HTERT RPE-1 (cell line): ENCODE measurements around the gene NANOS3.
"Not testable (repeated sequence)": the region's sequence is repeated elsewhere in the genome, so short reads cannot be mapped to it uniquely, and the experiment has no call there.

Experiments
- in situ Hi-C: fragments of 300-500 bp; cut with MboI; formaldehyde crosslinking; loops from 4 replicates; pipeline ENCODE4 v1.14.3; 2020; ENCODE audit warnings: low sequenced_read_pairs

Gene NANOS3

DNA sequence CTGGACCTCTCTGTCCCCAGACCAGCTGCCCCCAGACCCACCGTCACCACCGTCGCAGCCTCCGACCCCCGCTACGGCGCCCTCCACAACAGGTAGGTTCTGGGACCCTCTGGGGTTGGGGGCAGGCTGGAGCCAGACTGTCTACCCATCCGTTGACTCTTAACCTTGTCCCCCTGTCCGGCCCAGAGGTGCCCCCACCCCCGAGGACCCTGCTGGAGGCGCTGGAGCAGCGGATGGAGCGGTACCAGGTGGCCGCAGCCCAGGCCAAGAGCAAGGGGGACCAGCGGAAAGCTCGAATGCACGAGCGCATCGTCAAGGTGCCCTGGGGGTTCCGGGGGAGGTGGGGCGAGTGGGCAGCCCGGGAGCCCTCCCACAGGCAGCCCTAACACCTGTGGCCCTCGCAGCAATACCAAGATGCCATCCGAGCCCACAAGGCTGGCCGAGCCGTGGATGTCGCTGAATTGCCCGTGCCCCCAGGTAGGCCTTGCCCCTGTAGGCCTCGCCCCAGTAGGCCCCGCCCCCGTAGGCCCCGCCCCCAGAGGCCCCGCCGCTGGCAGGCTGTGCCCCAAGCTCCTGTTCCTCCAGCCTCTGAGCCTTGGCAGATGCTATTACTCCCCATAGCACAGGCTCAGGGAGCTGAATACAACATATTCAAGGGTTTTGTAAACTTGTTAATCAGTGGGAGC is 41.9 kb downstream of the NANOS3 start:
- in situ Hi-C loops, result no loop called here

- in situ Hi-C loops, result no loop called here
These were observed 43.6 kb downstream of the NANOS3 start for GRCh38 chr19:13920524-13920923.

DNA sequence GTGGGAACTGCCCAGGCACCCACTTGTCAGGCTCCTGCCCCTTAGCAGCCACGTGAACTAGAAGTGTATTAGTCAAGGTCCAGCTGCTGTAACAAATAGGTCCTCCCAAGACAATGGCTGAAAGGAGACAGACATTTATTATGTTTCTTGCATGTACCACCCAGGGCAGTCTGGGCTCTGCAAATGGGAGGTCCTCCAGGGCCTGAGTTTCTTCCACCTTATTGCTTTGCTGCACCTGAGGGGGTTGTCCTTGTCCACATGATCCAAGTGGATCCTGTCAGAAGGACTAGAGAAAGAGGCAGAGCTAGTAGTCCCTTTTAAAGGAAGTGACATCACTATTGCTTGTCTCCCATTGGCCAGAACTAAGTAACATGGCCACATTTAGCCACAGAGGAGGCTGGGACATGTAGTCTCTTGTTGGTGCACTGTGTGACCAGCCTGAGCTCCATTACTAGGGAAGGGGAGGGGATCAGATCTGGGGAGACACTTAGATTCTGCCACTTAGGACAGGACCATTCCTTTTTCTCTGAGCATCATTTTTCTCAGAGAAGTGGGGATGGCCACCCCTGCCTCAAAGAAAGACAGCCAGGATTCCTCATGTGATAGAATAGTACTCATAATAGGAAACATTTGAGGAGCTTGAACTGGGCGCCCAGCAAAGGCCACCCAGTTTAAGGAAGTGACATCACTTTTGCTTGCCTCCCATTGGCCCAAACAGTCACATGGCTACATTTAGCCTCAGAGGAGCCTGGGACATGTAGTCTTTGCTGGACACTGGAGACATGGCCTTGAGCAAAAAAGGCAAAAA is 44.2 kb downstream of the NANOS3 start:
- in situ Hi-C loops, result no loop called here

GRCh38 chr19:13922118-13922517 is 45.2 kb downstream of the NANOS3 start:
- in situ Hi-C loops, result not testable (repeated sequence)

DNA sequence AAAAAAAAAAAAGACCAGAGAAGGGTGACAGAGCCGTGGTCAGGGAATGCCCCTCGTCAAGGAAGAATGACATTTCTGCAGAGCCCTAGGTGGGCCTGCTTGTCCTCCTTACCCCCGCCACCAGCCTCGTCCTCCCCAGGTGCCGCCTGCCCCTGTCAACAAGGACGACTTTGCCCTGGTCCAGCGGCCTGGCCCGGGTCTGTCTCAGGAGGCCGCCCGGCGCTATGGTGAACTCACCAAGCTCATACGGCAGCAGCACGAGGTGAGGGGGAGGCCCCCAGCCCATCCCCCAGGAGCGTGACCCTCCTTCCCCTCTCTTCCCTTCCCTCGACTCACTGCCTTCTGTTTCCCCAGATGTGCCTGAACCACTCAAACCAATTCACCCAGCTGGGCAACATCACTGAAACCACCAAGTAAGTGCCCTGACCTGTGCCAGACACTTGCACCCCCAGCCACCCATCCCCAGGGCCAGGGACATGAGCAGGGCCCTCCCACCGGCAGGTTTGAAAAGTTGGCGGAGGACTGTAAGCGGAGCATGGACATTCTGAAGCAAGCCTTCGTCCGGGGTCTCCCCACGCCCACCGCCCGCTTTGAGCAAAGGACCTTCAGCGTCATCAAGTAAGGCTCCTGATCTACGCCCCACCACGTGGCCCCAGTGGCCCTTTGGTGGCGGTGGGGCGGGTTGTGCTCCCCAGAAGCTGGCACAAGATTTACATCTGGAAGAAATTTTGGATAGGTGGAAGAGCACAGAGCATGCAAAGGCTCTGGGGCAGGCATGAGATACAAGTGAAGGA is 46.5 kb downstream of the NANOS3 start:
- in situ Hi-C loops, result no loop called here

- in situ Hi-C loops, result no loop called here
These were observed 49.1 kb downstream of the NANOS3 start for GRCh38 chr19:13926010-13926409.

DNA sequence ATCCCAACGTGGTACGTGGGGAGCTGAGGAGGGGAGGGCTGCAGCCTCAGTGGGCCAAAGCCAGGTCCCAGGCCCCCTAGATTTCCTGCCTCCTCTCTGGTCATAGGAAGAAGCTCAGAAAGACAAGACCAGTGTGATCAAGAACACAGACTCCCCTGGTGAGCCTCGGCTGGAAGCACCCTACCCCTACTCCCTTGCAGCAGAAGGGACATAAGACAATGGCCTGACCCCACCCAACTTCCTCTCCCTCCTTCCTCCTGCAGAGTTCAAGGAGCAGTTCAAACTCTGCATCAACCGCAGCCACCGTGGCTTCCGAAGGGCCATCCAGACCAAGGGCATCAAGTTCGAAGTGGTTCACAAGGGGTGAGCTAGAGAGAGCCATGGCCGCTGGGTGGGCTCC is 49.8 kb downstream of the NANOS3 start:
- in situ Hi-C loops, result no loop called here

- in situ Hi-C loops, result no loop called here
These were observed 52.4 kb downstream of the NANOS3 start for GRCh38 chr19:13929340-13929739.

DNA sequence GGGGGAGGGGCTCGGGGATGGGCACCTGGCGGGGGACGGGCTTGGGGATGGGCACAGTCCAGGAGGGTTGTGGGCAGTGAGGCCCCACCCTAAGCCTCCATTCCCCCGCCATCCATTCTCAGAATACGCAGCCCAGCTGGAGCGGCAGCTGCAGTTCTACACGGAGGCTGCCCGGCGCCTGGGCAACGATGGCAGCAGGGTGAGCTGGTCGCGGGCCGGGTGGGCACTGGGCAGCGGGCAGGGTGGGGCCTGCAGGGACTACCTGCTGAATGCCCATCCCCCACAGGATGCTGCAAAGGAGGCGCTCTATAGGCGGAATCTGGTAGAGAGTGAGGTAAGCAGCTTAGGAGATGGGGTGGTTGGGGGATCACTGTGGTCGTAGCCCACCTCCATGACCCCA is 53.0 kb downstream of the NANOS3 start:
- in situ Hi-C loops, result no loop called here
